Measurements from ENCODE around the gene TBX4.

Gene TBX4

DNA sequence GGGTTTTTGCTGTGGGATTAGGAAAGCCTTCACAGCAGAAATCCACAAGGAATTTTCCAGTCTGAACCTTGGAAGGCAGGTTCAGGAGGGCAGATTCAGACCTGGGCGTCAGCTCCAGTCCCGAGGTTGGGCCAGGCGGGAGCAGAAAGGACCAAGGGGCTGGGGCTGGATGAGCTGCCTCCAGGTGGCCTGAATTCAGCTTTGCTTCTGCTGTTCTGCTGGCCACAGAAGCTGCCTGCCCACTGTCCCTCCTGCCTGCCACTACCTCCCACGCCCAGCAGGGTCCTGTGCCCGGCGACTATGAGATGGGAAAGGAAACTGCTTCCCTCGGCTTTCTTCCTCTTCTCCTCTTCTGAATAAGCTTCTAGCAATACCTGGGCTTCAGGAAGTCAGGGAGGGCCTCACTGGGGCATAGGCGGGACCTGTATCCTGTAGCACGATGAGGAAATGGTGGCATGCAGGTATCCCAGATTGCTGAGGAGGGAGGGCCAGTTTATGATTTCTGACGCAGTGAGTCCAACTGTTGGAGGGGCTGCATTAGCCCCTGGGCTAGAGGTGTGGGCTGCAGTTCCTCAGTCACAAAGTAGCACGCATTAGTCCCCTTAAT, 18.4 kb downstream of the TBX4 start:
- Histone ChIP-seq H3K4me3 (ENCODE audit: insufficient read depth in 1 of 2, low read depth in 1 of 2, low read length in 2 of 2) (no peak overlapping the region), H2BK5ac (ENCODE audit: low read depth, low read length, poor library complexity, severe bottlenecking) (no peak overlapping the region), H3K9ac (ENCODE audit: low read length) (no peak overlapping the region), H4K8ac (ENCODE audit: low read length) (no peak overlapping the region), H4K91ac (ENCODE audit: low read length) (no peak overlapping the region), H3K14ac (ENCODE audit: low read length in 2 of 2) (no peak overlapping the region), H3K27me3 (ENCODE audit: control insufficient read depth in 1 of 2, insufficient read depth in 1 of 2, low read length in 2 of 2) (peaks cover 0 to 51% of the 10 kb centered on the region in 2 experiments), H2BK12ac (ENCODE audit: low read length in 2 of 2) (no peak overlapping the region), H3K23ac (ENCODE audit: low read length in 2 of 2) (no peak overlapping the region), H3K4ac (ENCODE audit: low read depth in 1 of 2, low read length in 2 of 2) (no peak overlapping the region), H3K36me3 (ENCODE audit: control insufficient read depth in 1 of 2, insufficient read depth in 2 of 2, low read depth in 1 of 2, low read length in 2 of 2) (no peaks in the 10 kb centered on the region), H3K18ac (ENCODE audit: low read depth in 1 of 2, low read length in 2 of 2) (no peak overlapping the region), H3K4me1 (ENCODE audit: control insufficient read depth, insufficient read depth, low read depth, low read length) (peaks cover 2% of the 10 kb centered on the region), H2AFZ (ENCODE audit: low read depth, low read length) (no peak overlapping the region), H3K4me2 (ENCODE audit: low read length, poor library complexity, severe bottlenecking) (no peak overlapping the region), H3K9me3 (ENCODE audit: control insufficient read depth, low read length) (no peaks in the 10 kb centered on the region), H2BK120ac (ENCODE audit: low read depth, low read length) (no peak overlapping the region), H2BK15ac (ENCODE audit: low read depth, poor library complexity, severe bottlenecking) (no peak overlapping the region), H3K79me1 (replicated peaks; ENCODE audit: low read length, poor library complexity, severe bottlenecking) (no peaks in the 10 kb centered on the region), H3K27ac (ENCODE audit: low read length, poor library complexity, severe bottlenecking) (no peak overlapping the region), H2AK5ac (ENCODE audit: low read length, severe bottlenecking) (no peak overlapping the region)
- DNase-seq: no peak
- WGBS: 87% methylated on average over 10 of the region's 11 CpGs

DNA sequence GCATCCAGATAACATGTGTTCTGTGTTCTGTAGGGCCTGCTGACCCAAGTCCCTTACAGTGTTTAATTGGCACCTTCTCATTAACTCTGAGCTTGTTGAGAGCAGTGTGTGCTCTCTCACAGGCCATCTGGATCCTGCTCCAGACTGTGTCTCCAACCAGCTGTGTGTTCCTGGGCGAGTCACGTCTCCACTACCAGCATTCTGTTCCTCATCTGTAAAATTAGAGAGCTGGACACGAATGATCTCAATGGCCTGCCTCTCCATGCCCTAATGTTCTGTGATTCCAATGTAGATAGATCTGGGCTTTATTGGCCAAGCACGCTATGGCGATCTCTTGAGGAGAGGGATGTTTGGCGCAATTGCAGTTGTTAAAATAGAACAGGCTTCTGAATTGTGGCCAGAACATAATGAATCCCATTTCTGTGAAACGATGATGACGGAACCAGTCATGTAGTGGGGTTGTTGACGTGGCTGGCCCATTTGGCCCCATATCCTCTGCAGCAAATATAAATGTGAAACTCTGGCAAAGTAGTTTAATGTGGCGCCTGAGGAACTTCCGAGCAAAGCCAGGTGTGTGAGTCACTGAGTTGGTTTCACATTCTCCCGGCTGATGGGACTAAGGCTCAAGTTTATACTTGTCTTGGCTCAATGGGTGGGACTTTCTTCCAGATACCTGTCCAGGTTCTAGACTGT, 22.2 kb downstream of the TBX4 start:
- no peak overlapping the region for H3K14ac ChIP-seq (ENCODE audit: low read length in 2 of 2)
- H2AK5ac ChIP-seq (ENCODE audit: low read length, severe bottlenecking): no peak overlapping the region
- no peak overlapping the region for H3K27ac ChIP-seq (ENCODE audit: low read length, poor library complexity, severe bottlenecking)
- H2AFZ ChIP-seq (ENCODE audit: low read depth, low read length): no peak overlapping the region
- no peaks in the 10 kb centered on the region for H3K9me3 ChIP-seq (ENCODE audit: control insufficient read depth, low read length)
- no peak overlapping the region for H3K18ac ChIP-seq (ENCODE audit: low read depth in 1 of 2, low read length in 2 of 2)
- H3K4me3 ChIP-seq (ENCODE audit: insufficient read depth in 1 of 2, low read depth in 1 of 2, low read length in 2 of 2): peak overlapping the region in 1 of 2 experiments; percentile 11
- H2BK15ac ChIP-seq (ENCODE audit: low read depth, poor library complexity, severe bottlenecking): no peak overlapping the region
- H2BK120ac ChIP-seq (ENCODE audit: low read depth, low read length): no peak overlapping the region
- no peak overlapping the region for H4K8ac ChIP-seq (ENCODE audit: low read length)
- no peaks in the 10 kb centered on the region for H3K36me3 ChIP-seq (ENCODE audit: control insufficient read depth in 1 of 2, insufficient read depth in 2 of 2, low read depth in 1 of 2, low read length in 2 of 2)
- H4K91ac ChIP-seq (ENCODE audit: low read length): no peak overlapping the region
- no peak overlapping the region for H2BK5ac ChIP-seq (ENCODE audit: low read depth, low read length, poor library complexity, severe bottlenecking)
- no peak overlapping the region for H3K4me2 ChIP-seq (ENCODE audit: low read length, poor library complexity, severe bottlenecking)
- 93% methylated on average over 12 of the region's 12 CpGs for WGBS
- H2BK12ac ChIP-seq (ENCODE audit: low read length in 2 of 2): no peak overlapping the region
- H3K9ac ChIP-seq (ENCODE audit: low read length): peak overlapping the region; percentile 11
- peaks cover 7 to 47% of the 10 kb centered on the region in 2 experiments for H3K27me3 ChIP-seq (ENCODE audit: control insufficient read depth in 1 of 2, insufficient read depth in 1 of 2, low read length in 2 of 2)
- H3K23ac ChIP-seq (ENCODE audit: low read length in 2 of 2): no peak overlapping the region
- H3K79me1 ChIP-seq (replicated peaks; ENCODE audit: low read length, poor library complexity, severe bottlenecking): no peaks in the 10 kb centered on the region
- H3K4ac ChIP-seq (ENCODE audit: low read depth in 1 of 2, low read length in 2 of 2): no peak overlapping the region
- DNase-seq: no peak
- peaks cover 2% of the 10 kb centered on the region for H3K4me1 ChIP-seq (ENCODE audit: control insufficient read depth, insufficient read depth, low read depth, low read length)

GRCh38 chr17:61474934-61475333, 22.7 kb downstream of the TBX4 start:
- H3K36me3 ChIP-seq (ENCODE audit: control insufficient read depth in 1 of 2, insufficient read depth in 2 of 2, low read depth in 1 of 2, low read length in 2 of 2): no peaks in the 10 kb centered on the region
- H2BK15ac ChIP-seq (ENCODE audit: low read depth, poor library complexity, severe bottlenecking): no peak overlapping the region
- H3K4ac ChIP-seq (ENCODE audit: low read depth in 1 of 2, low read length in 2 of 2): no peak overlapping the region

DNA sequence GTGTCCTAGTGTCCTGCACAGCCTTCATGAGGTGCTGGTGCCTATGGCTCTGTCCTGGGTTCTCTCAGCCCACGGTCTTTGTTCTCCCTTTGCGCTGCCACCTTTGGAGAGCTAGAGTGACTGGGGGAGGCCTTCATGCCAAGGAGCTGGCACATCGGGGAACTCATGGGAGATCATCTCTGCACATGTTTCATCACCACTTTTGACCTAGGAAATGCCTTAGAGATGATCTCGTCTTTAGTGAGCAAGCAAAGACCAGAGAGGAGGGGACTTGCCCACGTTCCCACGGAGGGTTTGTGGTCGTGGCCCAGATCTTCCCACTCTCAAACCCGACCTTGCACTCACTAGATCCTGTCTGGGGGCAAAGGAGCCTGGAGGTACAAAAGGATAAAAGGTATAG, 23.5 kb downstream of the TBX4 start:
- WGBS: 45% methylated on average over 8 of the region's 8 CpGs
- H3K4ac ChIP-seq (ENCODE audit: low read depth in 1 of 2, low read length in 2 of 2): no peak overlapping the region
- H3K79me1 ChIP-seq (replicated peaks; ENCODE audit: low read length, poor library complexity, severe bottlenecking): no peaks in the 10 kb centered on the region
- H3K9ac ChIP-seq (ENCODE audit: low read length): no peak overlapping the region
- H4K91ac ChIP-seq (ENCODE audit: low read length): no peak overlapping the region
- no peak overlapping the region for H2AFZ ChIP-seq (ENCODE audit: low read depth, low read length)
- H2BK15ac ChIP-seq (ENCODE audit: low read depth, poor library complexity, severe bottlenecking): no peak overlapping the region
- H2BK5ac ChIP-seq (ENCODE audit: low read depth, low read length, poor library complexity, severe bottlenecking): no peak overlapping the region
- no peak overlapping the region for H3K4me2 ChIP-seq (ENCODE audit: low read length, poor library complexity, severe bottlenecking)
- no peaks in the 10 kb centered on the region for H3K36me3 ChIP-seq (ENCODE audit: control insufficient read depth in 1 of 2, insufficient read depth in 2 of 2, low read depth in 1 of 2, low read length in 2 of 2)
- peaks cover 2% of the 10 kb centered on the region for H3K4me1 ChIP-seq (ENCODE audit: control insufficient read depth, insufficient read depth, low read depth, low read length)
- DNase-seq: peak; percentile 42
- no peak overlapping the region for H3K23ac ChIP-seq (ENCODE audit: low read length in 2 of 2)
- H3K18ac ChIP-seq (ENCODE audit: low read depth in 1 of 2, low read length in 2 of 2): no peak overlapping the region
- no peak overlapping the region for H2BK120ac ChIP-seq (ENCODE audit: low read depth, low read length)
- H3K14ac ChIP-seq (ENCODE audit: low read length in 2 of 2): no peak overlapping the region
- no peaks in the 10 kb centered on the region for H3K9me3 ChIP-seq (ENCODE audit: control insufficient read depth, low read length)
- no peak overlapping the region for H2AK5ac ChIP-seq (ENCODE audit: low read length, severe bottlenecking)
- no peak overlapping the region for H3K4me3 ChIP-seq (ENCODE audit: insufficient read depth in 1 of 2, low read depth in 1 of 2, low read length in 2 of 2)
- no peak overlapping the region for H2BK12ac ChIP-seq (ENCODE audit: low read length in 2 of 2)
- peaks cover 7 to 50% of the 10 kb centered on the region in 2 experiments for H3K27me3 ChIP-seq (ENCODE audit: control insufficient read depth in 1 of 2, insufficient read depth in 1 of 2, low read length in 2 of 2)
- no peak overlapping the region for H4K8ac ChIP-seq (ENCODE audit: low read length)
- H3K27ac ChIP-seq (ENCODE audit: low read length, poor library complexity, severe bottlenecking): no peak overlapping the region

More at GRCh38 chr17:61474934-61475333, 22.7 kb downstream of the TBX4 start:
- no peak overlapping the region for H2BK120ac ChIP-seq (ENCODE audit: low read depth, low read length)
- H3K27ac ChIP-seq (ENCODE audit: low read length, poor library complexity, severe bottlenecking): no peak overlapping the region
- no peak overlapping the region for H3K9ac ChIP-seq (ENCODE audit: low read length)
- H3K14ac ChIP-seq (ENCODE audit: low read length in 2 of 2): no peak overlapping the region
- no peak overlapping the region for H4K8ac ChIP-seq (ENCODE audit: low read length)
- DNase-seq: no peak
- H3K4me3 ChIP-seq (ENCODE audit: insufficient read depth in 1 of 2, low read depth in 1 of 2, low read length in 2 of 2): peak overlapping the region in 1 of 2 experiments; percentile 11
- H3K23ac ChIP-seq (ENCODE audit: low read length in 2 of 2): no peak overlapping the region
- no peak overlapping the region for H2BK5ac ChIP-seq (ENCODE audit: low read depth, low read length, poor library complexity, severe bottlenecking)
- no peak overlapping the region for H2BK12ac ChIP-seq (ENCODE audit: low read length in 2 of 2)
- peaks cover 2% of the 10 kb centered on the region for H3K4me1 ChIP-seq (ENCODE audit: control insufficient read depth, insufficient read depth, low read depth, low read length)
- H4K91ac ChIP-seq (ENCODE audit: low read length): no peak overlapping the region
- no peak overlapping the region for H2AFZ ChIP-seq (ENCODE audit: low read depth, low read length)
- H3K4me2 ChIP-seq (ENCODE audit: low read length, poor library complexity, severe bottlenecking): no peak overlapping the region
- peaks cover 7 to 49% of the 10 kb centered on the region in 2 experiments for H3K27me3 ChIP-seq (ENCODE audit: control insufficient read depth in 1 of 2, insufficient read depth in 1 of 2, low read length in 2 of 2)
- WGBS: 80% methylated on average over 6 of the region's 6 CpGs
- no peak overlapping the region for H2AK5ac ChIP-seq (ENCODE audit: low read length, severe bottlenecking)
- H3K9me3 ChIP-seq (ENCODE audit: control insufficient read depth, low read length): no peaks in the 10 kb centered on the region
- H3K79me1 ChIP-seq (replicated peaks; ENCODE audit: low read length, poor library complexity, severe bottlenecking): no peaks in the 10 kb centered on the region
- H3K18ac ChIP-seq (ENCODE audit: low read depth in 1 of 2, low read length in 2 of 2): no peak overlapping the region
